GM12878 (cell line): Measurements from ENCODE around the gene NFATC2. TPM values are rescaled to one million over a fixed set of nuclear protein-coding genes. Genes with fewer than 3 reads are reported as not detected.

Experiments
- ATF7 ChIP-seq: fragments of 450-650 bp; IDR thresholded peaks from 2 replicates; pipeline ENCODE4 v1.6.1; 2016; ENCODE audit warnings: low read depth, mild to moderate bottlenecking
- CBX5 ChIP-seq: sonication (generic); IDR thresholded peaks from 2 replicates; pipeline ENCODE4 v1.6.1; 2016; ENCODE audit warnings: low read depth, moderate library complexity, mild to moderate bottlenecking, inconsistent platforms
- DPF2 ChIP-seq: fragments of 450-650 bp; IDR thresholded peaks from 2 replicates; pipeline ENCODE4 v1.6.1; 2017; ENCODE audit warnings: mild to moderate bottlenecking
- EGR1 ChIP-seq, 2 experiments: IDR thresholded peaks; 1 replicate in 1 of 2; 2 replicates in 1 of 2; pipeline ENCODE4 v1.6.1; 2011 to 2012; ENCODE audit warnings: low read depth in 2 of 2, low read length in 2 of 2, borderline replicate concordance in 1 of 2, mild to moderate bottlenecking in 1 of 2, moderate library complexity in 1 of 2
- EP300 ChIP-seq, 2 experiments: fragments of 150-350 bp in 1 of 2; IDR thresholded peaks; 2 replicates each; pipeline ENCODE4 v1.6.1; 2011 to 2012; ENCODE audit warnings: low read depth in 2 of 2, low read length in 2 of 2, borderline replicate concordance in 1 of 2, improper control_type of control experiment in 1 of 2, inconsistent platforms in 1 of 2; ENCODE audit not compliant: control insufficient read depth in 1 of 2
- FOS ChIP-seq: IDR thresholded peaks from 3 replicates; pipeline ENCODE4 v1.6.1; 2011; ENCODE audit warnings: borderline replicate concordance; ENCODE audit not compliant: insufficient read length; ENCODE audit errors: extremely low read depth
- HCFC1 ChIP-seq: fragments of 150-350 bp; IDR thresholded peaks from 2 replicates; pipeline ENCODE4 v1.6.1; 2014; ENCODE audit warnings: low read length
- IKZF2 ChIP-seq, 2 experiments: fragments of 450-650 bp; IDR thresholded peaks; 2 replicates each; pipeline ENCODE4 v1.6.1; 2017; ENCODE audit warnings: mild to moderate bottlenecking in 2 of 2, moderate library complexity in 2 of 2
- IRF4 ChIP-seq: IDR thresholded peaks from 2 replicates; pipeline ENCODE4 v1.6.1; 2011; ENCODE audit warnings: low read depth, low read length
- MTA3 ChIP-seq: IDR thresholded peaks from 2 replicates; pipeline ENCODE4 v1.6.1; 2012; ENCODE audit warnings: low read length, inconsistent platforms, borderline replicate concordance
- MXI1 ChIP-seq: fragments of 150-350 bp; IDR thresholded peaks from 2 replicates; pipeline ENCODE4 v1.6.1; 2011; ENCODE audit warnings: low read depth, mild to moderate bottlenecking, inconsistent platforms, low read length, improper control_type of control experiment
- MYB ChIP-seq: fragments of 150-350 bp; IDR thresholded peaks from 2 replicates; pipeline ENCODE4 v1.6.1; 2014; ENCODE audit warnings: mild to moderate bottlenecking, low read depth, low read length, borderline replicate concordance
- NR2C2 ChIP-seq: IDR thresholded peaks from 2 replicates; pipeline ENCODE4 v1.6.1; 2011; ENCODE audit warnings: borderline replicate concordance, low read depth; ENCODE audit not compliant: control insufficient read depth, insufficient read length
- POU2F2 ChIP-seq: IDR thresholded peaks from 3 replicates; pipeline ENCODE4 v1.6.1; 2011; ENCODE audit warnings: low read depth, mild to moderate bottlenecking, low read length, borderline replicate concordance
- RB1 ChIP-seq: fragments of 450-650 bp; formaldehyde crosslinking; IDR thresholded peaks from 2 replicates; pipeline ENCODE4 v1.6.1; 2017; ENCODE audit warnings: mild to moderate bottlenecking, borderline replicate concordance
- RUNX3 ChIP-seq: IDR thresholded peaks from 2 replicates; pipeline ENCODE4 v1.6.1; 2012; ENCODE audit warnings: low read length, inconsistent platforms
- ZNF217 ChIP-seq: fragments of 450-650 bp; IDR thresholded peaks from 2 replicates; pipeline ENCODE4 v1.6.1; 2017; ENCODE audit warnings: antibody characterized with exemption, mild to moderate bottlenecking
- polyA plus RNA-seq, 11 experiments: library from polyadenylated mRNA; depleted of rRNA in 4 of 11; unstranded in 6 of 11; stranded (reverse) in 5 of 11; fragments of >200 nt; fragmentation: Nextera tagmentation in 4 of 11; fragmentation: Illumina TruSeq in 1 of 11; extraction: Ambion mirVana in 4 of 11; extraction: Trizol in 1 of 11; gene quantifications; 1 replicate in 1 of 11; 2 replicates in 10 of 11; pipeline versions ENCODE4 v1.2.1 to v1.2.3, GENCODE V29; 2011 to 2016; ENCODE audit warnings: inconsistent platforms in 2 of 11, missing spikeins in 2 of 11, low read depth in 1 of 11
- total RNA-seq, 4 experiments: library from RNA; depleted of rRNA in 3 of 4; stranded (reverse); fragments of >200 nt in 3 of 4; fragmentation: Illumina TruSeq in 1 of 4; extraction: Trizol in 1 of 4; gene quantifications; 2 replicates each; pipeline versions ENCODE4 v1.2.1 to v1.2.3, GENCODE V29; 2013 to 2021
- TF ChIP-seq, protein P1 (sequence below): fragments of 150-350 bp; IDR thresholded peaks from 2 replicates; pipeline ENCODE4 v1.6.1; 2016; ENCODE audit warnings: low read depth, low read length
- TF ChIP-seq, protein P2 (sequence below): fragments of 450-650 bp; formaldehyde crosslinking; IDR thresholded peaks from 2 replicates; pipeline ENCODE4 v1.4.0; 2022; ENCODE audit warnings: mild to moderate bottlenecking, moderate library complexity
- TF ChIP-seq, protein P3 (sequence below): IDR thresholded peaks from 2 replicates; pipeline ENCODE4 v1.6.1; 2011; ENCODE audit warnings: low read depth, low read length, improper control_type of control experiment, borderline replicate concordance
- TF ChIP-seq, protein P4 (sequence below): IDR thresholded peaks from 2 replicates; pipeline ENCODE4 v1.6.1; 2012; ENCODE audit warnings: low read depth, low read length, improper control_type of control experiment

Gene NFATC2
- total and polyA plus RNA-seq, 10 of the 15 experiments (the other 5 are each of a cell fraction or from before 2014, with no cell fraction given), result 3.3 to 20.0 (median 7.3) TPM

DNA sequence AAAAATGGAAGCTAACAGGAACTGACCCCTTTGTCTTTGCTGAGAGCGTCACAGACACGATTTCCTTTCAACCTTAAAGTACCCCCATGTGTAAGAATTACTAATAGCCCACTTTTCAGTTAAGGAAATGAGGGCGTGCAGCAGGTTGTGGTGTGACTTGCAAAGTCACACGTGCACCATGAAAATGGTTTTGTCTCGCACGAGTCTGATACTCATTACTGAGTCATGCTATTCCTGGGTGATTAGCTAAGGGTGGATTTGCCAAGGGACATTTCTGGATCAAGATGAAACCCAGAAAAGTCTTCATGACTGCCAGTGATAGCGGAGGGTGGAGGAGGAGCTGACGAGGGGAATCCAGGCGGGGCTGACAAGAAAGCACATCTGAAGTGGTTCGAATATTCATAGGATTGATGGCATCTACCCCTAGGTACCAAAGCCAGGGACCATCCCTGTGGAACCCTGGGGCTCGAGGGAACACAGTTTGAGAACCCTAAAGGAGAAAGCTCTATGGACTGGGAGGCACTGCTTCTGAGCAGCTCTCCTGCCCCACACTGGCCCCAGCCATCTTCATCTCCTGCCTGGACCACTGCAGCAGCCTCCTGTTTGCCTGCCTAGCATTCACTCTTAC, 12.1 kb upstream of the NFATC2 start (continued):
- TF ChIP-seq IKZF2 (IDR thresholded peaks at IDR 0.05), result peak in 1 of 2 experiments; percentile 28; a peak in 1 of 4 replicates
- TF ChIP-seq HCFC1, result no peak
- no peak for TF ChIP-seq MXI1
- TF ChIP-seq ZNF217, result no peak
- TF ChIP-seq RUNX3, result peak; percentile 29; the same call in 1 of the 2 replicates
- no peak for TF ChIP-seq MYB
- TF ChIP-seq RB1, result no peak
- TF ChIP-seq NR2C2, result no peak
- TF ChIP-seq, protein P1, sequence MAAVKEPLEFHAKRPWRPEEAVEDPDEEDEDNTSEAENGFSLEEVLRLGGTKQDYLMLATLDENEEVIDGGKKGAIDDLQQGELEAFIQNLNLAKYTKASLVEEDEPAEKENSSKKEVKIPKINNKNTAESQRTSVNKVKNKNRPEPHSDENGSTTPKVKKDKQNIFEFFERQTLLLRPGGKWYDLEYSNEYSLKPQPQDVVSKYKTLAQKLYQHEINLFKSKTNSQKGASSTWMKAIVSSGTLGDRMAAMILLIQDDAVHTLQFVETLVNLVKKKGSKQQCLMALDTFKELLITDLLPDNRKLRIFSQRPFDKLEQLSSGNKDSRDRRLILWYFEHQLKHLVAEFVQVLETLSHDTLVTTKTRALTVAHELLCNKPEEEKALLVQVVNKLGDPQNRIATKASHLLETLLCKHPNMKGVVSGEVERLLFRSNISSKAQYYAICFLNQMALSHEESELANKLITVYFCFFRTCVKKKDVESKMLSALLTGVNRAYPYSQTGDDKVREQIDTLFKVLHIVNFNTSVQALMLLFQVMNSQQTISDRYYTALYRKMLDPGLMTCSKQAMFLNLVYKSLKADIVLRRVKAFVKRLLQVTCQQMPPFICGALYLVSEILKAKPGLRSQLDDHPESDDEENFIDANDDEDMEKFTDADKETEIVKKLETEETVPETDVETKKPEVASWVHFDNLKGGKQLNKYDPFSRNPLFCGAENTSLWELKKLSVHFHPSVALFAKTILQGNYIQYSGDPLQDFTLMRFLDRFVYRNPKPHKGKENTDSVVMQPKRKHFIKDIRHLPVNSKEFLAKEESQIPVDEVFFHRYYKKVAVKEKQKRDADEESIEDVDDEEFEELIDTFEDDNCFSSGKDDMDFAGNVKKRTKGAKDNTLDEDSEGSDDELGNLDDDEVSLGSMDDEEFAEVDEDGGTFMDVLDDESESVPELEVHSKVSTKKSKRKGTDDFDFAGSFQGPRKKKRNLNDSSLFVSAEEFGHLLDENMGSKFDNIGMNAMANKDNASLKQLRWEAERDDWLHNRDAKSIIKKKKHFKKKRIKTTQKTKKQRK, result no peak
- TF ChIP-seq, protein P2, sequence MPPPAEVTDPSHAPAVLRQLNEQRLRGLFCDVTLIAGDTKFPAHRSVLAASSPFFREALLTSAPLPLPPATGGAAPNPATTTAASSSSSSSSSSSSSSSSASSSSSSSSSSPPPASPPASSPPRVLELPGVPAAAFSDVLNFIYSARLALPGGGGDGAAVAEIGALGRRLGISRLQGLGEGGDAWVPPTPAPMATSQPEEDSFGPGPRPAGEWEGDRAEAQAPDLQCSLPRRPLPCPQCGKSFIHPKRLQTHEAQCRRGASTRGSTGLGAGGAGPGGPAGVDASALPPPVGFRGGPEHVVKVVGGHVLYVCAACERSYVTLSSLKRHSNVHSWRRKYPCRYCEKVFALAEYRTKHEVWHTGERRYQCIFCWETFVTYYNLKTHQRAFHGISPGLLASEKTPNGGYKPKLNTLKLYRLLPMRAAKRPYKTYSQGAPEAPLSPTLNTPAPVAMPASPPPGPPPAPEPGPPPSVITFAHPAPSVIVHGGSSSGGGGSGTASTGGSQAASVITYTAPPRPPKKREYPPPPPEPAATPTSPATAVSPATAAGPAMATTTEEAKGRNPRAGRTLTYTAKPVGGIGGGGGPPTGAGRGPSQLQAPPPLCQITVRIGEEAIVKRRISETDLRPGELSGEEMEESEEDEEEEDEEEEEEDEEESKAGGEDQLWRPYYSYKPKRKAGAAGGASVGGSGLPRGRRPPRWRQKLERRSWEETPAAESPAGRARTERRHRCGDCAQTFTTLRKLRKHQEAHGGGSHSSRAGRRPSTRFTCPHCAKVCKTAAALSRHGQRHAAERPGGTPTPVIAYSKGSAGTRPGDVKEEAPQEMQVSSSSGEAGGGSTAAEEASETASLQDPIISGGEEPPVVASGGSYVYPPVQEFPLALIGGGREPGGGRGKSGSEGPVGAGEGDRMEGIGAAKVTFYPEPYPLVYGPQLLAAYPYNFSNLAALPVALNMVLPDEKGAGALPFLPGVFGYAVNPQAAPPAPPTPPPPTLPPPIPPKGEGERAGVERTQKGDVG (CRISPR knock-in tag), result no peak
- TF ChIP-seq IRF4, result no peak
- 0 out of 4 replicates have a peak, but pooled peaks have one; percentile 6 to 16 for TF ChIP-seq EP300 (IDR thresholded peaks at IDR 0.05; ENCODE audit: borderline replicate concordance in 1 of 2, control insufficient read depth in 1 of 2, low read depth in 2 of 2, low read length in 2 of 2)
- no peak for TF ChIP-seq MTA3
- TF ChIP-seq, protein P3, sequence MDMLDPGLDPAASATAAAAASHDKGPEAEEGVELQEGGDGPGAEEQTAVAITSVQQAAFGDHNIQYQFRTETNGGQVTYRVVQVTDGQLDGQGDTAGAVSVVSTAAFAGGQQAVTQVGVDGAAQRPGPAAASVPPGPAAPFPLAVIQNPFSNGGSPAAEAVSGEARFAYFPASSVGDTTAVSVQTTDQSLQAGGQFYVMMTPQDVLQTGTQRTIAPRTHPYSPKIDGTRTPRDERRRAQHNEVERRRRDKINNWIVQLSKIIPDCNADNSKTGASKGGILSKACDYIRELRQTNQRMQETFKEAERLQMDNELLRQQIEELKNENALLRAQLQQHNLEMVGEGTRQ, result no peak
- no peak for TF ChIP-seq POU2F2
- TF ChIP-seq DPF2, result no peak
- TF ChIP-seq, protein P4, sequence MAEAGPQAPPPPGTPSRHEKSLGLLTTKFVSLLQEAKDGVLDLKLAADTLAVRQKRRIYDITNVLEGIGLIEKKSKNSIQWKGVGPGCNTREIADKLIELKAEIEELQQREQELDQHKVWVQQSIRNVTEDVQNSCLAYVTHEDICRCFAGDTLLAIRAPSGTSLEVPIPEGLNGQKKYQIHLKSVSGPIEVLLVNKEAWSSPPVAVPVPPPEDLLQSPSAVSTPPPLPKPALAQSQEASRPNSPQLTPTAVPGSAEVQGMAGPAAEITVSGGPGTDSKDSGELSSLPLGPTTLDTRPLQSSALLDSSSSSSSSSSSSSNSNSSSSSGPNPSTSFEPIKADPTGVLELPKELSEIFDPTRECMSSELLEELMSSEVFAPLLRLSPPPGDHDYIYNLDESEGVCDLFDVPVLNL, result no peak
- TF ChIP-seq EGR1 (IDR thresholded peaks at IDR 0.05; ENCODE audit: borderline replicate concordance in 1 of 2, low read depth in 2 of 2, low read length in 2 of 2), result no peak
- TF ChIP-seq FOS, result no peak
- TF ChIP-seq ATF7, result no peak
- no peak for TF ChIP-seq CBX5
